B cell (primary cell): Measurements from ENCODE around the gene MAP2K7. TPM values are rescaled to one million over a fixed set of nuclear protein-coding genes. Genes with fewer than 3 reads are reported as not detected.

ENCODE experiments used
- ATAC-seq: fragments of 200-7000 bp; cut with Tn5 transposase; one replicate; pipeline ENCODE4 v1.10.0; 2021; ENCODE audit warnings: low read depth, mild to moderate bottlenecking, moderate number of reproducible peaks, moderate library complexity
- CTCF ChIA-PET: fragments of 350-600 bp; sonication (Branson Sonifier 250); formaldehyde crosslinking; loops from one replicate; lab custom pipeline; 2021; ENCODE audit warnings: antibody characterized with exemption, inconsistent platforms; lab: Charles Lee
- POLR2A ChIA-PET: fragments of 350-600 bp; sonication (Branson Sonifier 250); formaldehyde crosslinking; loops from one replicate; lab custom pipeline; 2021; ENCODE audit warnings: antibody characterized with exemption; lab: Charles Lee
- DNase-seq: peaks from one replicate; pipeline ENCODE4 v3.0.0; 2013
- H2AFZ ChIP-seq: 2 replicates; pipeline ENCODE4 v1.6.1; 2012; ENCODE audit warnings: mild to moderate bottlenecking, low read depth, low read length; ENCODE audit not compliant: insufficient read depth, poor library complexity, severe bottlenecking
- H3K27ac ChIP-seq, 2 donors: 1 replicate in 1 of 2; 2 replicates in 1 of 2; pipeline ENCODE4 v1.5.1; 2012 to 2013; ENCODE audit warnings: low read length in 2 of 2, mild to moderate bottlenecking in 2 of 2, moderate library complexity in 1 of 2
- H3K27me3 ChIP-seq, 4 experiments: fragments of 200-600 bp in 1 of 4; sonication (generic) in 1 of 4; replicated peaks in 1 of 4; 1 replicate in 2 of 4; 2 replicates in 2 of 4; pipeline versions ENCODE4 v1.6.1 to v1.7.0; 2013 to 2016; ENCODE audit warnings: low read length in 3 of 4, mild to moderate bottlenecking in 2 of 4, mixed read lengths in 1 of 4, moderate library complexity in 1 of 4; ENCODE audit not compliant: insufficient read depth in 4 of 4, control insufficient read depth in 3 of 4; ENCODE audit errors: control extremely low read depth in 1 of 4
- H3K36me3 ChIP-seq, 2 experiments: replicated peaks in 1 of 2; 1 replicate in 1 of 2; 2 replicates in 1 of 2; pipeline versions ENCODE4 v1.6.1 to v1.7.1; 2013; ENCODE audit warnings: low read length in 1 of 2; ENCODE audit not compliant: insufficient read depth in 2 of 2, control insufficient read depth in 1 of 2; ENCODE audit errors: control extremely low read depth in 1 of 2, extremely low read depth in 1 of 2
- H3K4me1 ChIP-seq, 2 donors: fragments of 200-600 bp in 1 of 2; sonication (generic) in 1 of 2; 1 replicate in 1 of 2; 2 replicates in 1 of 2; pipeline versions ENCODE4 v1.5.1 to v1.6.1; 2013 to 2017; ENCODE audit warnings: low read length in 2 of 2; ENCODE audit not compliant: control insufficient read depth in 2 of 2, insufficient read depth in 2 of 2
- H3K4me2 ChIP-seq: replicated peaks from 2 replicates; pipeline ENCODE3; 2012; ENCODE audit warnings: mild to moderate bottlenecking, low read depth, low read length; ENCODE audit not compliant: poor library complexity, severe bottlenecking
- H3K4me3 ChIP-seq, 5 experiments: fragments of 200-600 bp in 1 of 5; sonication (generic) in 1 of 5; 1 replicate in 3 of 5; 2 replicates in 2 of 5; pipeline versions ENCODE4 v1.5.1 to v1.7.0; 2011 to 2016; ENCODE audit warnings: low read length in 4 of 5, mild to moderate bottlenecking in 4 of 5, low read depth in 2 of 5, control low read depth in 1 of 5, moderate library complexity in 1 of 5; ENCODE audit not compliant: insufficient read depth in 1 of 5; ENCODE audit errors: control extremely low read depth in 1 of 5, extremely low read depth in 1 of 5
- H3K79me2 ChIP-seq: fragments of 200-600 bp; sonication (generic); one replicate; pipeline ENCODE4 v1.6.0; 2016; ENCODE audit warnings: low read length; ENCODE audit not compliant: control insufficient read depth, insufficient read depth
- H3K9ac ChIP-seq: fragments of 200-600 bp; sonication (generic); 2 replicates; pipeline ENCODE4 v1.6.1; 2017; ENCODE audit warnings: mild to moderate bottlenecking, low read length, moderate library complexity
- H3K9me3 ChIP-seq, 3 donors: one replicate each; pipeline versions ENCODE4 v1.6.1 to v1.7.1; 2013; ENCODE audit warnings: low read length in 2 of 3; ENCODE audit not compliant: control insufficient read depth in 2 of 3, insufficient read depth in 1 of 3; ENCODE audit errors: control extremely low read depth in 1 of 3
- H4K20me1 ChIP-seq: 2 replicates; pipeline ENCODE4 v1.6.0; 2012; ENCODE audit warnings: mild to moderate bottlenecking, low read length; ENCODE audit not compliant: insufficient read depth, control insufficient read depth, poor library complexity, severe bottlenecking
- H3K27ac Mint-ChIP-seq: one replicate; pipeline ENCODE4 v1.8.0; 2021; ENCODE audit warnings: mixed read lengths
- H3K27me3 Mint-ChIP-seq: one replicate; pipeline ENCODE4 v1.8.0; 2021; ENCODE audit warnings: mixed read lengths
- H3K4me1 Mint-ChIP-seq: one replicate; pipeline ENCODE4 v1.8.0; 2021; ENCODE audit warnings: mixed read lengths
- H3K4me3 Mint-ChIP-seq: one replicate; pipeline ENCODE4 v1.8.0; 2021; ENCODE audit warnings: mixed read lengths
- H3K9me3 Mint-ChIP-seq: one replicate; pipeline ENCODE4 v1.8.0; 2022; ENCODE audit warnings: mixed read lengths; ENCODE audit not compliant: insufficient read depth
- CTCF ChIP-seq: fragments of 200-600 bp; IDR thresholded peaks from one replicate; pipeline ENCODE4 v1.8.0; 2022; ENCODE audit warnings: antibody characterized with exemption, mild to moderate bottlenecking
- EZH2 ChIP-seq: IDR thresholded peaks from 2 replicates; pipeline ENCODE4 v1.6.1; 2012; ENCODE audit warnings: borderline replicate concordance, low read depth, mild to moderate bottlenecking, moderate library complexity, low read length; ENCODE audit not compliant: insufficient read depth, poor library complexity, severe bottlenecking
- WGBS: methylation state at CpG from one replicate; pipeline ENCODE4 v1.1.5; 2013; ENCODE audit warnings: missing lambda C conversion rate; ENCODE audit not compliant: insufficient coverage; 5-methylcytosine and 5-hydroxymethylcytosine counted together
- intact Hi-C: fragments of 100-400 bp; cut with micrococcal nuclease; formaldehyde crosslinking; loops from one replicate; pipeline ENCODE4 v1.10.0; 2022
- polyA plus RNA-seq: library from polyadenylated mRNA; depleted of rRNA; stranded (reverse); fragments of >200 nt; gene quantifications from 2 replicates; pipeline ENCODE4 v1.2.3, GENCODE V29; 2012
- total RNA-seq, 2 donors: library from RNA; stranded (reverse); fragments of 120-200 nt in 1 of 2; gene quantifications; 1 replicate in 1 of 2; 2 replicates in 1 of 2; pipeline versions ENCODE4 v1.2.3 to v1.2.4, GENCODE V29; 2013 to 2022

MAP2K7 gene
- total and polyA plus RNA-seq, 2 donors (not counting 1 experiment from before 2014, with no cell fraction given): 56.0 to 71.9 TPM

GRCh38 chr19:7941895-7942596, 38.4 kb downstream of the MAP2K7 start:
- Histone ChIP-seq H3K79me2 (peaks cover 47% of the 10 kb centered on the region), H3K9me3 (no peaks in the 10 kb centered on the region), H3K27ac (no peak overlapping the region), H3K4me3 (no peak overlapping the region), H3K36me3 (peaks cover 0 to 27% of the 10 kb centered on the region in 2 experiments), H2AFZ (no peak overlapping the region), H3K9ac (no peak overlapping the region), H3K4me2 (peak overlapping the region; percentile 84), H3K27me3 (no peaks in the 10 kb centered on the region), H4K20me1 (peaks cover 8% of the 10 kb centered on the region), H3K4me1 (peaks cover 12 to 21% of the 10 kb centered on the region in 2 donors)
- Mint-ChIP-seq H3K9me3 (no peaks in the 10 kb centered on the region), H3K4me1 (peaks cover 30% of the 10 kb centered on the region), H3K27ac (peak overlapping the region; percentile 59), H3K4me3 (peak overlapping the region; percentile 96), H3K27me3 (no peaks in the 10 kb centered on the region)
- WGBS: over 99% methylated on average over 17 of the region's 19 CpGs
- ATAC-seq (no peak), DNase-seq (peak; percentile 17)
- intact Hi-C loops: loop anchor here (2.0 to 5.0 kb wide), 2 partner anchors 73 to 90 kb away; no protein-coding TSS in a partner anchor
- TF ChIP-seq CTCF (no peak), EZH2 (no peak)
- POLR2A ChIA-PET: interaction anchor here (0.6 to 3.2 kb wide), 3 partner anchors 21 to 596 kb away, joined by 3 to 29 read pairs (median 4); partner anchors contain the start of gene SNAPC2
- CTCF ChIA-PET: interaction anchor here (0.6 to 1.9 kb wide), 5 partner anchors 13 to 545 kb away, joined by 3 to 5 read pairs (median 3); no protein-coding TSS in a partner anchor
